ENCODE results near the gene BCL11A.

DNA sequence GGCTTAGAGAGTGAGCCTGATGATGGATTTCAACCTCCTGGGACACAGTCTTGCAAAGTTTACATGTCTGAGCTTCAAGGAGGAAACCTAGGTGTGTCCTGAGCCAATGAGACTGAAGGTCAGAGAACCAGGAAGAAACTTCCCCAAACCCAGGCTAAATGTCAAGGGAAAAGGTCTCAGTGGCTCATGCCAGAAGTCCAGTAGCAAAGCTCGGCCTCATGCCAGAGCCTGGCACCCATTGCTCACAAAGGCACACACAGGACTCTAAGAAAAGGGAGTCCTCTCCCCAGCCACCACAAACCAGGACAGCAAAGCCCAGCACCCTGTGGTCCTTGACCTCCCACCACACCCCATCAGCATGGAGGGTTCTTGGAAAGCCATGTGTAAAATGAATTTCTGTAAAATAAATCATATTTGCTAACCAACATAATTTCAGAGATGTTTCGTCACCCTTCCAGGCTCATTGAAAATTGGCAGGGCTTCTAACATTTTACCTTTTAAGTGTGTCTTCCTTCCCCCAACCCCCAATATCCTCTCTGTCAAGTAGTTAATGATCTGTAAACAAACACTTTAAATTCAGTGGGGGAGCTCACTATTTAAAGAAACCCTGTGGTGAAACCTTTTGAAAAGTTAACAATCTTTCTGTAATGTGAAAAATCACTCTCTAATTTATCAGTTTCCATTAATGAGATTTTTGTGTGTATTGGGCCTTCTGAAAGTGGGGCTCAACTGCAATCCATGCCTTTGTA is 77.1 kb downstream of the BCL11A start:
- no peak for TF ChIP-seq EZH2 (IDR thresholded peaks at IDR 0.05; ENCODE audit: borderline replicate concordance, low read depth, low read length, poor library complexity, severe bottlenecking)
- TF ChIP-seq, protein P1, sequence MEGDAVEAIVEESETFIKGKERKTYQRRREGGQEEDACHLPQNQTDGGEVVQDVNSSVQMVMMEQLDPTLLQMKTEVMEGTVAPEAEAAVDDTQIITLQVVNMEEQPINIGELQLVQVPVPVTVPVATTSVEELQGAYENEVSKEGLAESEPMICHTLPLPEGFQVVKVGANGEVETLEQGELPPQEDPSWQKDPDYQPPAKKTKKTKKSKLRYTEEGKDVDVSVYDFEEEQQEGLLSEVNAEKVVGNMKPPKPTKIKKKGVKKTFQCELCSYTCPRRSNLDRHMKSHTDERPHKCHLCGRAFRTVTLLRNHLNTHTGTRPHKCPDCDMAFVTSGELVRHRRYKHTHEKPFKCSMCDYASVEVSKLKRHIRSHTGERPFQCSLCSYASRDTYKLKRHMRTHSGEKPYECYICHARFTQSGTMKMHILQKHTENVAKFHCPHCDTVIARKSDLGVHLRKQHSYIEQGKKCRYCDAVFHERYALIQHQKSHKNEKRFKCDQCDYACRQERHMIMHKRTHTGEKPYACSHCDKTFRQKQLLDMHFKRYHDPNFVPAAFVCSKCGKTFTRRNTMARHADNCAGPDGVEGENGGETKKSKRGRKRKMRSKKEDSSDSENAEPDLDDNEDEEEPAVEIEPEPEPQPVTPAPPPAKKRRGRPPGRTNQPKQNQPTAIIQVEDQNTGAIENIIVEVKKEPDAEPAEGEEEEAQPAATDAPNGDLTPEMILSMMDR (conservative IDR thresholded peaks at IDR 0.05; ENCODE audit: low read depth, low read length): no peak

Measured in A673 (cell line).